MM.1S (cell line): ENCODE data around the gene SPACA7.

Experiments used
- CTCF ChIP-seq: fragments of 300-600 bp; sonication (generic); IDR thresholded peaks from 2 replicates; pipeline ENCODE4 v1.5.1; 2016; ENCODE audit warnings: antibody characterized with exemption, low read length, mixed read lengths
- EZH2 ChIP-seq: fragments of 300-600 bp; sonication (generic); optimal IDR thresholded peaks from 2 replicates; pipeline ENCODE3; 2017; ENCODE audit warnings: low read depth, mild to moderate bottlenecking, antibody characterized with exemption, low read length, mixed read lengths
- EZH2phosphoT487 ChIP-seq: fragments of 300-600 bp; sonication (generic); IDR thresholded peaks from 2 replicates; pipeline ENCODE4 v1.6.1; 2018; ENCODE audit warnings: antibody characterized with exemption, low read length

GRCh38 chr13:112424098-112424497 is 47.9 kb downstream of the SPACA7 start:
- TF ChIP-seq CTCF, result no peak
- TF ChIP-seq EZH2, result no peak
- no peak for TF ChIP-seq EZH2phosphoT487
